ENCODE measurements around the gene SCART1.
"Not testable (repeated sequence)": the region's sequence is repeated elsewhere in the genome, so short reads cannot be mapped to it uniquely, and the experiment has no call there.

Gene SCART1

DNA sequence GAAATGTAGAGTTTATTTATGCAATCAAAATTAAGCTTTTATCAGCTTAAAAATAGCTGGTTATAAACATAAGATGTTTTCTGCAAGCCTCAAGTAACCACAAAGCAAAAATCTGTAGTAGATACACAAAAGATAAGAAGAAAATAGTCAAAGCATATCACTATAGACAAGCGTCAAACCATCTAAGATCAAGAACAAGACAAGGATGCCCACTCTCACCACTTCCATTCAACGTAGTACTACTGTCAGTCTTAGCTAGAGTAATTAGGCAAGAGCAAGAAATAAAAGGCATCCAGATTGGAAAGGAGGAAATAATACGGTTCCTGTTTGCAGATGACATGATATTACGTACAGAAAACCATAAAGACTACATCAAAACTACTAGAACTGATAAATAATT lies 56.0 kb downstream of the SCART1 start:
- H3K9me3 Mint-ChIP-seq, result peaks cover 15% of the 10 kb centered on the region
- H3K27ac Mint-ChIP-seq, result no peak overlapping the region
- H3K27me3 Mint-ChIP-seq (ENCODE audit: low read depth), result peaks cover 17% of the 10 kb centered on the region
- no peaks in the 10 kb centered on the region for H3K36me3 Mint-ChIP-seq (ENCODE audit: low read depth)
- H3K4me1 Mint-ChIP-seq, result no peaks in the 10 kb centered on the region
- no peak overlapping the region for H3K4me3 Mint-ChIP-seq
- TF ChIP-seq, protein P1, sequence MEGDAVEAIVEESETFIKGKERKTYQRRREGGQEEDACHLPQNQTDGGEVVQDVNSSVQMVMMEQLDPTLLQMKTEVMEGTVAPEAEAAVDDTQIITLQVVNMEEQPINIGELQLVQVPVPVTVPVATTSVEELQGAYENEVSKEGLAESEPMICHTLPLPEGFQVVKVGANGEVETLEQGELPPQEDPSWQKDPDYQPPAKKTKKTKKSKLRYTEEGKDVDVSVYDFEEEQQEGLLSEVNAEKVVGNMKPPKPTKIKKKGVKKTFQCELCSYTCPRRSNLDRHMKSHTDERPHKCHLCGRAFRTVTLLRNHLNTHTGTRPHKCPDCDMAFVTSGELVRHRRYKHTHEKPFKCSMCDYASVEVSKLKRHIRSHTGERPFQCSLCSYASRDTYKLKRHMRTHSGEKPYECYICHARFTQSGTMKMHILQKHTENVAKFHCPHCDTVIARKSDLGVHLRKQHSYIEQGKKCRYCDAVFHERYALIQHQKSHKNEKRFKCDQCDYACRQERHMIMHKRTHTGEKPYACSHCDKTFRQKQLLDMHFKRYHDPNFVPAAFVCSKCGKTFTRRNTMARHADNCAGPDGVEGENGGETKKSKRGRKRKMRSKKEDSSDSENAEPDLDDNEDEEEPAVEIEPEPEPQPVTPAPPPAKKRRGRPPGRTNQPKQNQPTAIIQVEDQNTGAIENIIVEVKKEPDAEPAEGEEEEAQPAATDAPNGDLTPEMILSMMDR (IDR thresholded peaks at IDR 0.05; ENCODE audit: unreplicated experiment in 3 of 3), result no peak

DNA sequence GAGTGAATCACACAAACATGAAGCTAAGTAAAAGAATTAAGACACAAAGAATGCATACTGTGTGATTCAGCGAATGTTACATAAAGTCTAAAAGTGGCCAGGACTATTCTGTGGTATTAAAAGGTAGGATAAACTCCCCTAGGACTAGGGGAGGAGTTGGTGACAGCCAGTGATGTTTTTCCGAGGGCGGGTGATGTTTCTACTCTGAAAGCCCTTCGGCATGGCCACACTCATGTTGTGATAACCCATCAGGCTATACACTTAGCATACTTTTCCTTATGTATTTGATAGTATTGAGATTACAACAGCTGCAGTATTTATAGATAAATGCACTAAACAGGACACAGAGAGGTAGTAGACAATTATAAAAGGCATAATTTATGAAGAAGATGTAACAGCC lies 57.7 kb downstream of the SCART1 start:
- Mint-ChIP-seq H3K27ac (no peak overlapping the region), H3K4me3 (no peak overlapping the region), H3K36me3 (ENCODE audit: low read depth) (no peaks in the 10 kb centered on the region), H3K9me3 (peaks cover 11% of the 10 kb centered on the region), H3K4me1 (no peaks in the 10 kb centered on the region), H3K27me3 (ENCODE audit: low read depth) (peaks cover 17% of the 10 kb centered on the region)
- TF ChIP-seq, protein P1 (IDR thresholded peaks at IDR 0.05; ENCODE audit: unreplicated experiment in 3 of 3), result no peak

DNA sequence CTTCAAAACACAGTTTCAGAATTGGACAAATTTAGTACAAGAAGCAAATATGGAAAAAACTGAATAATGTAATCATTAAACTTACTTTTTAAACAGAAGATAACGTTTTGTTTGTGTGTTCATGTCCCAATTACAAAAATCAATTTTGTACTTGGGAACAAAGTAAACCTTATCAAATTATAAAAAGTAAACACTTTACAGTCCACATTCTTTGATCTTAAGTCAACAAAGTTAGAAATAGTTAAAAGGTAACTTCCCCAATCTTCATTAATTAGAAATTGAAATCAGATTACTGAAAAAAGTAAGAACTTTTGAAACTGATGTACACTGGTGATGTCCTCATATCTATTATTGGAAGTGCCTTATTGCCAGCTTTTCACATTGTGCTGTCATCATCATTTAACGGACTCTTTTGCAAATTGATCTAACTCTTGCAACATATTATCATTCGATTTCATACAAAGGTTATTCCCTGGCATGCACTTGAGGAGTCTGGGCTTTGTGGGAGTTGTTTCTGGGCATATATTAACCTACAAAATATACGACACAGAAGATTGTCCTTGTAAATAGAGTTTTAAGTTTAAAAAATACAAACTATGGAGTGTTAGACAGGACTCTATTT lies 58.3 kb downstream of the SCART1 start:
- peaks cover 13% of the 10 kb centered on the region for H3K9me3 Mint-ChIP-seq
- no peaks in the 10 kb centered on the region for H3K36me3 Mint-ChIP-seq (ENCODE audit: low read depth)
- peaks cover 17% of the 10 kb centered on the region for H3K27me3 Mint-ChIP-seq (ENCODE audit: low read depth)
- H3K4me3 Mint-ChIP-seq, result no peak overlapping the region
- TF ChIP-seq, protein P1 (IDR thresholded peaks at IDR 0.05; ENCODE audit: unreplicated experiment in 3 of 3), result no peak
- H3K27ac Mint-ChIP-seq, result no peak overlapping the region
- H3K4me1 Mint-ChIP-seq, result no peaks in the 10 kb centered on the region

DNA sequence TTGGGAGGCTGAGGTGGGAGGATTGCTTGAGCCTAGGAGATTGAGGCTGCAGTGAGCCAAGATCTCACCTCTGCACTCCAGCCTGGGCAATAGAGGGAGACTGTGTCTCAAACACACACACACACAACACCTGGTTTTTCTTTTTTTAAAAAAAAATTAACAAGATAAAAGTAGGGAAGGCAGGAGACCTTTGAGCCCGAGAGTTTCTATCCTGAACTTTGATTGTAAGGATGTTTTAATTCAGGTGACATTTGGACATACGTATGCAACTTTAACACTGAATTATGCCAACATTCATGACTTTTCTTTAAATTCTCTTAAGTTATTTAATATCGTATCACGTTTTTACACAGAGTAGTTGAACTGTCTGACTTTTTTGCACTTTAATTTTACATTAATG lies 61.7 kb downstream of the SCART1 start:
- Mint-ChIP-seq H3K36me3 (ENCODE audit: low read depth) (no peaks in the 10 kb centered on the region), H3K27ac (no peak overlapping the region), H3K9me3 (peaks cover 16% of the 10 kb centered on the region), H3K27me3 (ENCODE audit: low read depth) (peaks cover 22% of the 10 kb centered on the region), H3K4me1 (no peaks in the 10 kb centered on the region), H3K4me3 (no peak overlapping the region)
- TF ChIP-seq, protein P1 (IDR thresholded peaks at IDR 0.05; ENCODE audit: unreplicated experiment in 3 of 3), result no peak

DNA sequence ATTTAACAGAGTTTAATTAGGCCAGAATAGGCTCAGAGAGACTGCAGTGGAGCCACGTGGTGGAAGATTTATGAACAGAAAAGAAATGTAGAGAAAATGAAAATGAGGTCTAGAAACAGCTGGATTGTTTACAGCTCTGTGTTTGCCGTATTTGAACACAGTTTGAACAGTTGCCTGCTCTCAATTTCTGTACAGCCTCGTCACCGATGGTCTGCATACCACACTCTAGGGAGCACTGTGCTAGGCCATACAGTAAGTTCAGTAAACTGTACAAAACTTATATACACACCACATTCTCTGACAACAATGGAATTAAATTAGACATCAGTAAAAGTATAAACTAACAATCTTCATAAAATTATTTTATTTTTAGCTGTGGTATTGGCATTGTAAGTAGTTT lies 62.3 kb downstream of the SCART1 start:
- TF ChIP-seq, protein P1 (IDR thresholded peaks at IDR 0.05; ENCODE audit: unreplicated experiment in 3 of 3), result no peak
- Mint-ChIP-seq H3K36me3 (ENCODE audit: low read depth) (no peaks in the 10 kb centered on the region), H3K27ac (no peak overlapping the region), H3K4me3 (no peak overlapping the region), H3K9me3 (peaks cover 17% of the 10 kb centered on the region), H3K27me3 (ENCODE audit: low read depth) (peaks cover 19% of the 10 kb centered on the region), H3K4me1 (no peaks in the 10 kb centered on the region)

DNA sequence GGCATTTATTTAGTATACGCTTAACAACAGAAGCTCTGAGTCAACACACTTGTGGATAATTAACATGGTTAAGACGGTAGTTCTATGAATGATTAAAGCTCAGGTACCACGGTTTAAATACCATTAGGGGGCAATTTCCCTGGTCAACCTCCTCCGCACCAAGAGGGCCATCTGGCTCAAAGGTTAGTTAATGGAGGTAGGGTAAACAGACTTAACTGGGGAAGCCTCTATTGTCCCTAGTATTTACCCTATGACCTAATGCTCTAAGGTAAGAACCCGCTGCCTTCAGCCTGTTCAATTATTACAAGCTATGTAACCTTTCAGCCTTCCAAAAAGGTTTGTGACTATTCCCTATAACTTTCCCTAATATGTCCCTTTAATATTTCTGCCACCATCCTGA lies 64.8 kb downstream of the SCART1 start:
- H3K36me3 Mint-ChIP-seq (ENCODE audit: low read depth); H3K27ac Mint-ChIP-seq; H3K4me3 Mint-ChIP-seq; H3K4me1 Mint-ChIP-seq: not testable (repeated sequence)
- H3K9me3 Mint-ChIP-seq, result peaks cover 35% of the 10 kb centered on the region
- peaks cover 11% of the 10 kb centered on the region for H3K27me3 Mint-ChIP-seq (ENCODE audit: low read depth)
